ENCODE results near the gene NEK7.

DNA sequence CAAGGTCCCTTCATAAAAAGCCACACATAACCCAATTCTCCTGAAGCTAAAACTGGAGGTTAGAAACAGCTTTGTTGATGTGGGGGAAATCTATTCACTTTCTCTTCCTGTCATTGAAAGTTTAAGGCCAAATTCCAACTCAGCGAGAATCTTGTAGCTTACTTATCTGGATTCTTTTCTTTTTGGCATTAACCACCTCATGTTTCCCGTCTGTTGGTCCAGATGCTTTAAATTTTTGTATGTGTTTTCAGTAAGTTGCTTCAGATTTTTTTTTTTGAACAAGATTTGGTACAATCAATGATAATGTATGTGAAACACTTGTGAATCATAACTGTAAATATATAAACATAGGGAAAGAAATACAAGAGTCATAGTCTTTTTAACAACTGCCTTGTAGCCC is 33.7 kb upstream of the NEK7 start:
- TF ChIP-seq, protein P1, sequence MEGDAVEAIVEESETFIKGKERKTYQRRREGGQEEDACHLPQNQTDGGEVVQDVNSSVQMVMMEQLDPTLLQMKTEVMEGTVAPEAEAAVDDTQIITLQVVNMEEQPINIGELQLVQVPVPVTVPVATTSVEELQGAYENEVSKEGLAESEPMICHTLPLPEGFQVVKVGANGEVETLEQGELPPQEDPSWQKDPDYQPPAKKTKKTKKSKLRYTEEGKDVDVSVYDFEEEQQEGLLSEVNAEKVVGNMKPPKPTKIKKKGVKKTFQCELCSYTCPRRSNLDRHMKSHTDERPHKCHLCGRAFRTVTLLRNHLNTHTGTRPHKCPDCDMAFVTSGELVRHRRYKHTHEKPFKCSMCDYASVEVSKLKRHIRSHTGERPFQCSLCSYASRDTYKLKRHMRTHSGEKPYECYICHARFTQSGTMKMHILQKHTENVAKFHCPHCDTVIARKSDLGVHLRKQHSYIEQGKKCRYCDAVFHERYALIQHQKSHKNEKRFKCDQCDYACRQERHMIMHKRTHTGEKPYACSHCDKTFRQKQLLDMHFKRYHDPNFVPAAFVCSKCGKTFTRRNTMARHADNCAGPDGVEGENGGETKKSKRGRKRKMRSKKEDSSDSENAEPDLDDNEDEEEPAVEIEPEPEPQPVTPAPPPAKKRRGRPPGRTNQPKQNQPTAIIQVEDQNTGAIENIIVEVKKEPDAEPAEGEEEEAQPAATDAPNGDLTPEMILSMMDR (IDR thresholded peaks at IDR 0.05): no peak
- TF ChIP-seq POLR2A (IDR thresholded peaks at IDR 0.05) (no peak), POLR2AphosphoS5 (IDR thresholded peaks at IDR 0.05) (no peak), EP300 (IDR thresholded peaks at IDR 0.05) (no peak)

Measured in suprapubic skin (tissue), 4 donors.